DMS79 (cell line): Measurements from ENCODE around the gene MYH13.

ENCODE experiments used
- DNase-seq: peaks from one replicate; lab custom pipeline; 2025; lab: John Stamatoyannopoulos, UW

MYH13 gene

DNA sequence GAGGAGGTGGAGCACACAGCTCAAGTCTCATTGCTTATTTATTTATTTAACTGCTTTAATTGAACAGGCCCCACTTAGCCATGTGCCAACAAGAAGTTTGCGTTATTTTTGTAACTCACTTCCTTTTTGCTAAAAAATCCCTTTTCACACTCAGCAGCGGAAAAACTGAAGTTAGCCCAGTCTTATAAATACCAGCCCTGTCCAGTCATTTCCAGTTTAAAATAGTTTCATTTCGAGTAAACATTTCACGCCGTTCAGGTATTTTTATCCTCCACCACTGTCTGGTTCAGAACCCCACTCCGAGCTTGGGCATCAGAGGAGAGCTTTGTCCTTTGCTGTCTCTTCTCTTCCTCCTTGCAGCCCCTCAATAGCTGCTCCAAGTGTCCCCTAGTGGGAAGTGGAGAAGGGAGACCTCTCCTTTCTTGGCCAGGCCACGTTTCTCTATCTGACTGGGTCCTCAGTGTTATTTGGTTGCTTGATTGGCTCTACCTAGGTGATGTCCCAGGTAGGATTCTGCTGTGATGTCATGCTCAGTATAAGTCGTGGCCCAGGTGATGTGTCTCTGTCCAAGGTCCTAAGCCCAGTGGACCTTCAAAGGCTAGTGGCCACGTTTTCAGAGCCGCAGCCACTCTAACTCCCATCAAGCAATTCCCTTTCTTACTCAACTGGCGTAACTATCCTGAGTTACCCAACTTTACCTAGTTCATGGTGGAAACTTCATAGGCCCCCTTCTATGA lies 121.4 kb downstream of the MYH13 start:
- DNase-seq, result no peak
